ENCODE results near the gene TREX2. TPM values are rescaled to one million over a fixed set of nuclear protein-coding genes. Genes with fewer than 3 reads are reported as not detected.
A peak's percentile ranks its signal among the peaks of the same experiment; 100 is the strongest.

TREX2 gene
- total RNA-seq, 1 experiment from 2014 or later, result 1.8 TPM

- DNase-seq, result peak; percentile 82
- no peaks in the 10 kb centered on the region; the same call in 1 of the 2 replicates for H3K36me3 ChIP-seq (replicated peaks; ENCODE audit: control insufficient read depth, insufficient read depth, low read length)
- peak overlapping the region; percentile 77 for H3K4me3 ChIP-seq (ENCODE audit: insufficient read depth, low read depth, low read length)
These were observed 24.1 kb upstream of the TREX2 start for GRCh38 chrX:153469811-153470410.

GRCh38 chrX:153468008-153468580, 22.2 kb upstream of the TREX2 start:
- no peaks in the 10 kb centered on the region; the same call in 1 of the 2 replicates for H3K36me3 ChIP-seq (replicated peaks; ENCODE audit: control insufficient read depth, insufficient read depth, low read length)

More at GRCh38 chrX:153469811-153470410, 24.1 kb upstream of the TREX2 start:
- peaks cover 7% of the 10 kb centered on the region for H3K27me3 ChIP-seq (ENCODE audit: control insufficient read depth, insufficient read depth, low read length)

GRCh38 chrX:153465691-153466380, 20.0 kb upstream of the TREX2 start:
- no peak for DNase-seq
- no peaks in the 10 kb centered on the region; the same call in 1 of the 2 replicates for H3K36me3 ChIP-seq (replicated peaks; ENCODE audit: control insufficient read depth, insufficient read depth, low read length)
- H3K4me3 ChIP-seq (ENCODE audit: insufficient read depth, low read depth, low read length), result no peak overlapping the region
- no peaks in the 10 kb centered on the region for H3K27me3 ChIP-seq (ENCODE audit: control insufficient read depth, insufficient read depth, low read length)

More at GRCh38 chrX:153468008-153468580, 22.2 kb upstream of the TREX2 start:
- Histone ChIP-seq H3K4me3 (ENCODE audit: insufficient read depth, low read depth, low read length) (no peak overlapping the region), H3K27me3 (ENCODE audit: control insufficient read depth, insufficient read depth, low read length) (no peaks in the 10 kb centered on the region)
- no peak for DNase-seq

- Histone ChIP-seq H3K27me3 (ENCODE audit: control insufficient read depth, insufficient read depth, low read length) (no peaks in the 10 kb centered on the region), H3K4me3 (ENCODE audit: insufficient read depth, low read depth, low read length) (no peak overlapping the region), H3K36me3 (replicated peaks; ENCODE audit: control insufficient read depth, insufficient read depth, low read length) (no peaks in the 10 kb centered on the region; the same call in 1 of the 2 replicates)
- no peak for DNase-seq
These were observed 18.3 kb upstream of the TREX2 start for GRCh38 chrX:153464116-153464515.

- no peaks in the 10 kb centered on the region for H3K27me3 ChIP-seq (ENCODE audit: control insufficient read depth, insufficient read depth, low read length)
- no peak for DNase-seq
These were observed 17.7 kb upstream of the TREX2 start for GRCh38 chrX:153463556-153463955.

GRCh38 chrX:153463031-153463430, 17.2 kb upstream of the TREX2 start:
- Histone ChIP-seq H3K27me3 (ENCODE audit: control insufficient read depth, insufficient read depth, low read length) (no peaks in the 10 kb centered on the region), H3K36me3 (replicated peaks; ENCODE audit: control insufficient read depth, insufficient read depth, low read length) (no peaks in the 10 kb centered on the region; the same call in 1 of the 2 replicates), H3K4me3 (ENCODE audit: insufficient read depth, low read depth, low read length) (no peak overlapping the region)
- DNase-seq, result no peak

More at GRCh38 chrX:153463556-153463955, 17.7 kb upstream of the TREX2 start:
- Histone ChIP-seq H3K36me3 (replicated peaks; ENCODE audit: control insufficient read depth, insufficient read depth, low read length) (no peaks in the 10 kb centered on the region; the same call in 1 of the 2 replicates), H3K4me3 (ENCODE audit: insufficient read depth, low read depth, low read length) (no peak overlapping the region)

- DNase-seq, result no peak
- H3K36me3 ChIP-seq (replicated peaks; ENCODE audit: control insufficient read depth, insufficient read depth, low read length), result no peaks in the 10 kb centered on the region; the same call in 1 of the 2 replicates
- no peaks in the 10 kb centered on the region for H3K27me3 ChIP-seq (ENCODE audit: control insufficient read depth, insufficient read depth, low read length)
- H3K4me3 ChIP-seq (ENCODE audit: insufficient read depth, low read depth, low read length), result no peak overlapping the region
These were observed 16.4 kb upstream of the TREX2 start for GRCh38 chrX:153462291-153462690.

- no peak overlapping the region for H3K4me3 ChIP-seq (ENCODE audit: insufficient read depth, low read depth, low read length)
- no peaks in the 10 kb centered on the region for H3K27me3 ChIP-seq (ENCODE audit: control insufficient read depth, insufficient read depth, low read length)
- no peaks in the 10 kb centered on the region; the same call in 1 of the 2 replicates for H3K36me3 ChIP-seq (replicated peaks; ENCODE audit: control insufficient read depth, insufficient read depth, low read length)
- peak; percentile 85 for DNase-seq
These were observed 15.0 kb upstream of the TREX2 start for GRCh38 chrX:153460826-153461225.

- no peaks in the 10 kb centered on the region; the same call in 1 of the 2 replicates for H3K36me3 ChIP-seq (replicated peaks; ENCODE audit: control insufficient read depth, insufficient read depth, low read length)
- H3K4me3 ChIP-seq (ENCODE audit: insufficient read depth, low read depth, low read length), result no peak overlapping the region
- no peaks in the 10 kb centered on the region for H3K27me3 ChIP-seq (ENCODE audit: control insufficient read depth, insufficient read depth, low read length)
- DNase-seq, result no peak
These were observed 14.1 kb upstream of the TREX2 start for GRCh38 chrX:153459986-153460385.

- no peak for DNase-seq
- Histone ChIP-seq H3K36me3 (replicated peaks; ENCODE audit: control insufficient read depth, insufficient read depth, low read length) (no peaks in the 10 kb centered on the region; the same call in 1 of the 2 replicates), H3K27me3 (ENCODE audit: control insufficient read depth, insufficient read depth, low read length) (no peaks in the 10 kb centered on the region), H3K4me3 (ENCODE audit: insufficient read depth, low read depth, low read length) (no peak overlapping the region)
These were observed 12.6 kb upstream of the TREX2 start for GRCh38 chrX:153458476-153458875.

GRCh38 chrX:153457827-153458466, 12.1 kb upstream of the TREX2 start:
- Histone ChIP-seq H3K27me3 (ENCODE audit: control insufficient read depth, insufficient read depth, low read length) (no peaks in the 10 kb centered on the region), H3K36me3 (replicated peaks; ENCODE audit: control insufficient read depth, insufficient read depth, low read length) (no peaks in the 10 kb centered on the region; the same call in 1 of the 2 replicates), H3K4me3 (ENCODE audit: insufficient read depth, low read depth, low read length) (no peak overlapping the region)
- DNase-seq, result no peak

- Histone ChIP-seq H3K4me3 (ENCODE audit: insufficient read depth, low read depth, low read length) (no peak overlapping the region), H3K36me3 (replicated peaks; ENCODE audit: control insufficient read depth, insufficient read depth, low read length) (no peaks in the 10 kb centered on the region; the same call in 1 of the 2 replicates), H3K27me3 (ENCODE audit: control insufficient read depth, insufficient read depth, low read length) (no peaks in the 10 kb centered on the region)
- DNase-seq, result no peak
These were observed 11.4 kb upstream of the TREX2 start for GRCh38 chrX:153457136-153457825.

- no peak for DNase-seq
- Histone ChIP-seq H3K27me3 (ENCODE audit: control insufficient read depth, insufficient read depth, low read length) (no peaks in the 10 kb centered on the region), H3K4me3 (ENCODE audit: insufficient read depth, low read depth, low read length) (no peak overlapping the region), H3K36me3 (replicated peaks; ENCODE audit: control insufficient read depth, insufficient read depth, low read length) (no peaks in the 10 kb centered on the region; the same call in 1 of the 2 replicates)
These were observed 10.8 kb upstream of the TREX2 start for GRCh38 chrX:153456704-153457103.

GRCh38 chrX:153456161-153456560, 10.3 kb upstream of the TREX2 start:
- Histone ChIP-seq H3K4me3 (ENCODE audit: insufficient read depth, low read depth, low read length) (no peak overlapping the region), H3K36me3 (replicated peaks; ENCODE audit: control insufficient read depth, insufficient read depth, low read length) (no peaks in the 10 kb centered on the region; the same call in 1 of the 2 replicates), H3K27me3 (ENCODE audit: control insufficient read depth, insufficient read depth, low read length) (no peaks in the 10 kb centered on the region)
- DNase-seq, result no peak
